HG03342 (cell line): ENCODE data around the gene HDGFL2.
"Not testable (repeated sequence)": the region's sequence is repeated elsewhere in the genome, so short reads cannot be mapped to it uniquely, and the experiment has no call there.

Source experiments
- ATAC-seq: cut with Tn5 transposase; IDR thresholded peaks from one replicate; pipeline ENCODE4 v1.9.1; 2021; ENCODE audit warnings: mild to moderate bottlenecking, moderate library complexity; ENCODE audit not compliant: unreplicated experiment

The HDGFL2 gene

GRCh38 chr19:4529924-4530522 lies 57.9 kb downstream of the HDGFL2 start:
- ATAC-seq, result no peak

- ATAC-seq, result no peak
These were observed 59.6 kb downstream of the HDGFL2 start for GRCh38 chr19:4531562-4532165.

DNA sequence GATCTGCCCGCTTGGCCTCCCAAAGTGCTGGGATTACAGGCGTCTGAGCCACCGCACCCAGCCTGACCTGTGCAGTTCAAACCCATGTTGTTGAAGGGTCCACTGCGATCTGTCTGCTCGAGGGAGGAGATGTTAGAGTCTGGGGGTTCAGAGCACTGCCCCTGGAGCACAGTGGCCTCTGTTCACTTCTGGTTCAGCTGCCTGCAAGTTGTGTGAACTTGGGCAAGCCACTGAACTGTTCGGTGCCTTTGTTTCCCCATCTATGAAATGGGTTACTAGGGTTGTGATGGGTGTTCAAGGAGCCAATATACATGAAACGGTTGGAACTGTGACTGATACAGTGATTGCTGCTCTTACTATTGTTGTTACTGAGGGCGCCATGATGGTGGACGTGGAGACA lies 61.2 kb downstream of the HDGFL2 start:
- no peak for ATAC-seq

DNA sequence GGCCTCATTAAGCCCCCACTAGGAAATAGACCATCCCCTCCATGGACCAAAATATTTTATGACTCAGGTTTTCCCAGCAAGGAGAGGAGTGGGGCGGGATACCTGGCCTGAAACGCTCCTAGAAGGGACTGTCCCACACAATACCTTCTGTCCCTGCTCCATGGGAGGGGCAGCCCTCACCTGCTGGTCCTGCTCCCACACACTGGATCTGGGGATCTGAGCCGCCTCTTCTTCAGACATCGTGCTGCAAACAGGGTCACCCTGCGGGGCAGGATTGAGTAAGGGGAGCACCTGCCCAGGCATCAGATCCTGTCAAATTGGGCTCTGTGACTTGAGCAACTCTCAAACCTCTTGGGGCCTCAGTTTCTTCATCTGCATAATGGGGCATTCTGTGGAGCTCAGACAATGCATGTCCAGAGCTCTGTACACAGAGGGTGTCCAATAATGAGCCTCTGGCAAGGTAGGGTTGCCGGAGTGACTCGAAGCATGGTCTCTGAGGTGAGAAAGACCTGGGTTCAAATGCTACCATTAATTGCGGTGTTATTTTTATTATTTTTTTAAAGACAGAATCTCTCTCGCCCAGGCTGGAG lies 61.8 kb downstream of the HDGFL2 start:
- no peak for ATAC-seq

DNA sequence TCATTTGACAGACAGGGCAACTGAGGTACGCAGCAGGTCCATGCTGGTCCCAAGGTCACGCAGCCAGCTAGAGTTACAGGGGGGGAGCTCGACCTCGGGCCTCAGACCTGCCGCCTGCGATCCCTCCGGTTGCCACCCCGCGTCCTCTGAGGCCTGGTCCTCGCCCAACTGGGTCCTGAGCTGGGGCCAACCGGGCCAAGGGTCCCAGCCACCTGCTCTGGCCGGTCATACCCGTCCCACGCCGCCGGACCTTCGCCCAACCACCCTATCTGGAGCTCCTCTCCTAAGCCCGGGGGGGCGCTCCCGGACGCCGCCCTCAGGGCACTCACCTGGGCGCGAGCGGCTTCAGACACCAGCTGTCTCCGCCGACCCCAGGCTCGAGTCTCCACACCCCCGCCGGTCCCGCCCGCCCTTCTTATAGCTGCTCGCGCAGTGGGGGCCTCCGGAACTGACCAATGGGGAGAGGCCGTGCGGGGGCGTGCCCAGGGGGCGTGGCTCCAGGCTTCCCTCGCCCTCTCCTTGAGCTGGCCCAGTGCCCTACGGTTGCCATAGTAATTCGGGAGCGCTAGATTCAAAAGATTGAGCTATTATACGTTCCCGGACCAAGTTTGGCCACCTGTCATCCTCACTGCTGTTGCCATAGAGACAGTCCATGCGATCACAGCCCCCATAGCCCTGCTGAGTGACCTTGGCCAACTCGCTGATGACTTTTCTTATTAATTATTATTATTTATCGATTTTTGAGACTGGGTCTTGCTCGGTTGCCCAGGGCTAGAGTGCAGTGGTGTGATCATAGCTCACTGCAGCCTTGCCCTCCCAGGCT lies 63.0 kb downstream of the HDGFL2 start, which contains the start of gene PLIN5:
Gene PLIN5, minus strand, starts transcription at position 389 of the 823 bp plus-strand sequence. CDS start 1,150 bp downstream, outside the sequence.
- ATAC-seq, result no peak

DNA sequence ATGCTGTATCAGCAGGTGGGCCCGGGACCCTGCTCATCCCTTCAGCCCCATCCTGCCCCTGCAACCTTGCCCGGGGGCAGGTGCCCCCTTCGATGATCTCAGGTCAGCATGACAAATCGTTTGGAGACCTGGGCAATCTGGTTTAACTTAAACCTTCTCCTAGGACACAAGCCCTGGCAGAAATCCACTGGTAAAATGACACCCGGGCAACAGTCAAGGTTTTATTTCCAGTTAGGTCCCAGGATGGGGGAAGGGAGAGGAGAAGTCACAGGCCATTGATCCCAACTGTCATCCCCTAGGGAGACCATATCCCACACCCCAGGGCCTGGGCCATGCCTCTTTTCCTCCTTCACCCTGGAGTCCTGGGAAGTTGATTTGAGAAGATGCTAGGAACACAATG lies 64.7 kb downstream of the HDGFL2 start:
- ATAC-seq, result no peak

DNA sequence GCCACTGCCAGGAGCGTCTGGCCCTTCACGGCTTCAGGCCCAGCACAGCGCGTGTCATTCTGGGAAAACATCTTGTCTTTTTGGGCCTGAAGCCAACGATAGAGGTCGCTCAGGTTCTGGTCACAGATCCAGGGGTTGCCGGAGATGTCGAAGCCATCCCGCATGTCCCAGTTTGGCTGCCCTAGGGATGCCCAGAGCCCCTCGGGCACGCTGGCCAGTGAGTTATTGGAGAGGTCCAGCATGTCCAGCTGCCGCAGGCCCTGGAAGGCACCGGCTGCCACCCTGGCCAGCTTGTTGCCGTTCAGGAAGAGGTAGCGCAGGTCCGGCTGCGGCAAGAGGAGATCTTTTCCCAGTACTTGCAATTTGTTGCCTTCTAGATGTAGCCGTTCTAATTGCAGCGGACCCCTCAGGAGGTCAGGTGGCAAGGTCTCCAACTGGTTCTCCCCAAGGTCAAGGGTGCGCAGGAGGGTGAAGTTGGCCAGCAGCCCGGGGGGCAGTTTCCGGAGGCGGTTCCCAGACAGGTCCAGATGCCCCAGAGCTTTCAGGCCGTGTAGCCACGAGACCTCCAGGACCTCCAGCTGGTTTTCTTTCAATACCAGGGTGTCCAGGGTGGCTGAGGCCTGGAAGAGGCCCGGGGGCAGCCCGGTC lies 66.0 kb downstream of the HDGFL2 start:
- ATAC-seq, result no peak

DNA sequence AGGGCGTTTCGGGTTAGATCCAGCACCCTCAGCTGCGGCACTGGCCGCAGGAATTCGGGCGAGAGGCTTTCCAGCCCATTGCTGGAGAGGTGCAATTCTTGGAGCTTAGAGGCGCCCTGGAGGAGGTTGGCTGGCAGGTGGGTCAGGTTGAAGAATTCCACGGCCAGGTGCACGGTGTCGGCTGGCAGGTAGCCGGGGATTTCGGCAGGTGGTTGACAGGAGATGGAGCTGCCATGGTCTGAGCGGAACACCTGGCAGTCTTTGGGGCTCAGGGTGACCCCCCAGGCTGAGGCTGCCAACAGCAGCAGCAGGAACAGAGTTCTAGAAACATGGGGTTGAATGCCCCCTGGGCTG lies 66.5 kb downstream of the HDGFL2 start:
- ATAC-seq, result no peak

- ATAC-seq, result no peak
These were observed 67.1 kb downstream of the HDGFL2 start for GRCh38 chr19:4539169-4539692.

DNA sequence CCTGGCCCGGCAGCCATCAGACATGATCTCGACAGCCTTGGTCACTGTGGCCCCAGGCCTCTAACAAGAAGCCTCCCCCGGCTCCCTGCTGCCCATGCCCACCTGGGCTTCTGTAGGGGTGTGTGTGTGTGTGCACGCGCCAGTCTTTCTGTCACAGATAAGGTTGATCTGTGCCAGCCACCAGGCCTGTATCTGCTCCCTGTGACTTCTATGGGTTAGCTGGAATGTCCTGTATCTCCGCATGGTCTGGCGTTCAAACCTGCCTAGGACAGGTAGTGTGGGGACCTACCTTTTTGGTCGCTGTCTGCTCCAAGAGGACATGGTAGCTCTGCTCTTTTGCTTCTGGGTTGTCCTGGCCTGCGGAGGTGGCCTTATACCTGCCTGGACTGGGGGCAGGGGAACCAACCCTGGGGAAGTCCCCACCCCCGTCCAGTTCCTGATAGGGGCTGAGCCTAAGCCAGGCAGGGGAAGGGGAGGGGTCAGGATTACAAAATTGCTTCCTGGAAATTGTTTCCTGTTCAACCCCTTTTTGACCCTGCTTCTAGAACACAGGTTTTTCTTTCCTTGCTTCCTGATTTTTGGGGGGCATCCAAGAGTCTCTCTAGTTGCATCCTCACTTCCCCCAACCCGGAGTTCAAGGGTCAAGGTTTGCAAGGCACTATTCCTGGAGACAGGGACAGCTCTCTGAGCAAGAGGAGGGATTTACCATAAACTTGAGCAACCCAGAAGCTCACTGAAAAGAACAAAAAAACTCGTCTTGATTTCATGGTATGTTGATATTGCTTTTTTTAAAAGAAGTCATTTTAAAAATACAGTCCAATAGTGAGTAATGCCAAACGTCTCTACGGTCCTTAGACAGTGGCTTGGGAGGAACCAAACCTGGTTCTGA lies 67.8 kb downstream of the HDGFL2 start, which contains the start of gene LRG1:
Gene LRG1, minus strand, starts transcription at position 344 of the 889 bp plus-strand sequence. Its CDS starts 23 bp downstream, at position 321.
- ATAC-seq, result no peak

GRCh38 chr19:4541114-4541805 lies 69.2 kb downstream of the HDGFL2 start:
- no peak for ATAC-seq

DNA sequence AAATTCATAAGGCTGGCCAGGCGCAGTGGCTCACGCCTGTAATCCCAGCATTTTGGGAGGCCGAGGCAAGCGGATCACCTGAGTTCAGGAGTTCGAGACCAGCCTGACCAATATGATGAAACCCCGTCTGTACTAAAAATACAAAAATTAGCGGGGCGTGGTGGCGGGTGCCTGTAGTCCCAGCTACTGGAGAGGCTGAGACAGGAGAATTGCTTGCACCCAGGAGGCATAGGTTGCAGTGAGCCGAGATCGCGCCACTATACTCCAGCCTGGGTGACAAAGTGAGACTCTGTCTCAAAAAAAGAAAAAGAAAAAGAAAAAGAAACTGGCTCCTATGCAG lies 69.7 kb downstream of the HDGFL2 start:
- not testable (repeated sequence) for ATAC-seq

DNA sequence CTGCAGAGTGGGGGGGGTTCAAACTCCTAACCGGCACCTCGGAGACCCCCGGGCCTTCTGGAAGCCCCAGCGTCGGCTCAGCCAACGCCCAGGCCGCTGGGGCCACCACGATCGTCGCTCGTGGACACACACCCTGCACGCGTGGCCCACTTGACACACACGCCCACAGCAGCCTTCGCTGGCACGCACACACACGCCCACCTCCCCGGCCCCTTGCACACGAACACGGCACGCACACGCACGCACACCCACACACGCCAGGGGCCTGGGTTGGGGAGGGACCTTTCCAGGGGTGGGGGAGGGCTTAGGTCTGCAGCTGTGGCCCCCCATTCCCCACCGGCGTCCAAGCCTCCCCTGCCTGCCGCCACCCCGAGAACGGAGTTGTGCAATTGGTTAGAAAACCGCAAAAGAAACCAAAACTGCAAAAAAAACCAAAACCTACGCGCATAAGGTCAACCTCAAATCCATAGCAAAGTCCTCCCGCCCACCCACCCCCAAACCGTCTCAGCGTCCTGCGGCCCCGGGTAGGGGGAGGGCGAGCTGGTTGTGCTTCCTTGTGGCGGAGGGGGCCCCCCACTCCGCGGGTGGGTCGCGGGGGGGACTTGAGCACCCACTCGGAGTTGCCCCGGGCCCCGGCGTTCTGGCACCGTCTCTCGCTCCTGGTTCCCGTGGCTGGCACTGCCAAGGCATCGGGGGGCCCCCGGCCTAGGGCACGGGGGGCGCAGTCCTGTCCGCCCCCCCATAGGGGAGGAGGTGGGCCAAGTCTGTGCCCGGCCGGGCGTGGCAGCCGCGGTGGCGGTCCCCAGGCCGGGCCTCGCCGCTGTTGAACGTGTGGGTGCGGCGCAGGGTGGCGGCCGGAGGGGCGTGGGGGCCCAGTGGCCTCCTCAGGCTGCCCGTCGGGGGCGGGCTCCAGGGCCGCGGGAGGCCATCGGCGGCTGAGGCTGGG lies 71.1 kb downstream of the HDGFL2 start:
- no peak for ATAC-seq

DNA sequence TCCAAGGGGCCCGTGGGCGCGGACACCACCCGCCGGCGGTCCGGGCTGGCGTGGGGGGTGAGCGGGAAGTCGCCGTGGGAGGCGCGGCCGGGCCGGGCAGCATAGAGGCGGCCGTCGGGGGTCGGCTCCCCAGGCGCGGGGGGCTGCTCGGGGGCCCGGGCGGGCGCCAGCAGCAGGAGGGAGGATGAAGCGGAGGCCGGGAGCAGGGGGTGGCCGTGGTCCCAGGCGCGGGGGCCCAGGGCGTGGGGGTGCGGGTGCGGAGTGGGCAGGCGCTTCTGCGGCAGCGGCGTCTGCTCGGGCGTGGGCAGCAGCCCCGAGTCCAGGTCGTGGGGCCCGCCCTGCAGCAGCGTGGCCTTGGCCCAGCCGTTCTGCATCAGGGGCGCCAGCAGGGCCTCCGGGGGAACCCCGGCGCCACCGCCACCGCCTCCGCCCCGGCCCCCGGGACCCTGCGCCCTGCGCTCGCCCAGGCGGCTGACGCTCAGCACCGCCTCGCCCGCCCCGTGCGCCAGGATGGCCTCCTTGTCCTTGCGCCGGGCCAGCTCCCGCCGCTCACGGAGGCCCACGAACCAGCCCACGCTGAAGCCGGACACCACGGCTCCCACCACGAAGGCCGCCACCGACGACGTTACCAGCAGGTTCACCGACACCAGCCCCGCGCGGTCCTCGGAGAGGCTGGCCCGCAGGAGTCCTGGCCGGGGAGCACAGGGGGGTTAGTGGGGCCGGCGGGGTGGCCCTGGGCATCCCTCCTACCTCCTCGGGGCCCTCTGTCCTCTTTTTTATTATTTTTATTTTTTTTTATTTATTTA lies 71.9 kb downstream of the HDGFL2 start:
- ATAC-seq, result no peak

GRCh38 chr19:4547303-4548237 lies 75.5 kb downstream of the HDGFL2 start:
- no peak for ATAC-seq

GRCh38 chr19:4548238-4548584 lies 76.1 kb downstream of the HDGFL2 start:
- no peak for ATAC-seq
